ENCODE results near the gene AWAT2.

The AWAT2 gene

GRCh38 chrX:70046978-70047377 is 2.8 kb downstream of the AWAT2 start:
- H3K27me3 ChIP-seq (ENCODE audit: insufficient read depth, low read depth): no peaks in the 10 kb centered on the region
- no peak overlapping the region for H3K4me3 ChIP-seq (IDR thresholded peaks at IDR 0.05; ENCODE audit: insufficient read depth, low read depth, low read length)
- H3K4me2 ChIP-seq: no peak overlapping the region
- H2AFZ ChIP-seq (ENCODE audit: low read depth): no peak overlapping the region
- no peaks in the 10 kb centered on the region for H3K79me2 ChIP-seq (ENCODE audit: insufficient read depth, low read depth)
- no peak overlapping the region for H3K27ac ChIP-seq
- no peaks in the 10 kb centered on the region for H4K20me1 ChIP-seq (ENCODE audit: insufficient read depth)
- TF ChIP-seq CTCF (conservative IDR thresholded peaks at IDR 0.05; ENCODE audit: low read depth, low read length): no peak
- no peaks in the 10 kb centered on the region for H3K36me3 ChIP-seq (ENCODE audit: insufficient read depth)
- no peaks in the 10 kb centered on the region for H3K4me1 ChIP-seq (ENCODE audit: low read depth, poor library complexity, severe bottlenecking)
- H3K9ac ChIP-seq: no peak overlapping the region

GRCh38 chrX:70044541-70045245 is 5.0 kb downstream of the AWAT2 start:
- Histone ChIP-seq H3K36me3 (ENCODE audit: insufficient read depth) (no peaks in the 10 kb centered on the region), H4K20me1 (ENCODE audit: insufficient read depth) (no peaks in the 10 kb centered on the region), H3K27me3 (ENCODE audit: insufficient read depth, low read depth) (no peaks in the 10 kb centered on the region), H3K4me3 (IDR thresholded peaks at IDR 0.05; ENCODE audit: insufficient read depth, low read depth, low read length) (no peak overlapping the region), H3K4me1 (ENCODE audit: low read depth, poor library complexity, severe bottlenecking) (no peaks in the 10 kb centered on the region), H3K9ac (no peak overlapping the region), H3K79me2 (ENCODE audit: insufficient read depth, low read depth) (no peaks in the 10 kb centered on the region), H2AFZ (ENCODE audit: low read depth) (no peak overlapping the region), H3K4me2 (no peak overlapping the region), H3K27ac (no peak overlapping the region)
- no peak for TF ChIP-seq CTCF (conservative IDR thresholded peaks at IDR 0.05; ENCODE audit: low read depth, low read length)

GRCh38 chrX:70043685-70044084 is 6.1 kb downstream of the AWAT2 start:
- Histone ChIP-seq H3K4me3 (IDR thresholded peaks at IDR 0.05; ENCODE audit: insufficient read depth, low read depth, low read length) (no peak overlapping the region), H3K79me2 (ENCODE audit: insufficient read depth, low read depth) (no peaks in the 10 kb centered on the region), H3K27me3 (ENCODE audit: insufficient read depth, low read depth) (no peaks in the 10 kb centered on the region), H3K4me2 (no peak overlapping the region), H3K4me1 (ENCODE audit: low read depth, poor library complexity, severe bottlenecking) (no peaks in the 10 kb centered on the region), H3K27ac (no peak overlapping the region), H3K9ac (no peak overlapping the region), H4K20me1 (ENCODE audit: insufficient read depth) (no peaks in the 10 kb centered on the region), H2AFZ (ENCODE audit: low read depth) (no peak overlapping the region), H3K36me3 (ENCODE audit: insufficient read depth) (no peaks in the 10 kb centered on the region)
- no peak for TF ChIP-seq CTCF (conservative IDR thresholded peaks at IDR 0.05; ENCODE audit: low read depth, low read length)

GRCh38 chrX:70042399-70043371 is 7.1 kb downstream of the AWAT2 start:
- H2AFZ ChIP-seq (ENCODE audit: low read depth): no peak overlapping the region
- H3K36me3 ChIP-seq (ENCODE audit: insufficient read depth): no peaks in the 10 kb centered on the region
- no peaks in the 10 kb centered on the region for H3K27me3 ChIP-seq (ENCODE audit: insufficient read depth, low read depth)
- H4K20me1 ChIP-seq (ENCODE audit: insufficient read depth): no peaks in the 10 kb centered on the region
- no peak overlapping the region for H3K4me2 ChIP-seq
- H3K4me3 ChIP-seq (IDR thresholded peaks at IDR 0.05; ENCODE audit: insufficient read depth, low read depth, low read length): no peak overlapping the region
- H3K79me2 ChIP-seq (ENCODE audit: insufficient read depth, low read depth): no peaks in the 10 kb centered on the region
- TF ChIP-seq CTCF (conservative IDR thresholded peaks at IDR 0.05; ENCODE audit: low read depth, low read length): no peak
- no peak overlapping the region for H3K27ac ChIP-seq
- no peaks in the 10 kb centered on the region for H3K4me1 ChIP-seq (ENCODE audit: low read depth, poor library complexity, severe bottlenecking)
- no peak overlapping the region for H3K9ac ChIP-seq

All from KMS-11 (cell line).